CD4-positive, alpha-beta memory T cell (primary cell): Measurements from ENCODE around the gene ZBTB7B. TPM values are rescaled to one million over a fixed set of nuclear protein-coding genes. Genes with fewer than 3 reads are reported as not detected.

ENCODE experiments used
- CTCF ChIA-PET: fragments of 350-600 bp; sonication (Branson Sonifier 250); formaldehyde crosslinking; loops from one replicate; lab custom pipeline; 2021; ENCODE audit warnings: inconsistent platforms; ENCODE audit not compliant: partially characterized antibody; lab: Charles Lee
- POLR2A ChIA-PET: fragments of 350-600 bp; sonication (Branson Sonifier 250); formaldehyde crosslinking; loops from one replicate; lab custom pipeline; 2021; ENCODE audit not compliant: partially characterized antibody; lab: Charles Lee
- DNase-seq, 5 donors: peaks; one replicate each; pipeline versions ENCODE4 v3.0.0 to v3.0.0-alpha.2; 2020 to 2022; ENCODE audit warnings: mixed read lengths in 1 of 5
- H3K27ac ChIP-seq: one replicate; pipeline ENCODE4 v1.7.0; 2013; ENCODE audit warnings: low read depth, low read length
- H3K27me3 ChIP-seq: 2 replicates; pipeline ENCODE4 v1.7.0; 2013; ENCODE audit warnings: mild to moderate bottlenecking, low read length, moderate library complexity; ENCODE audit not compliant: insufficient read depth
- H3K36me3 ChIP-seq: 2 replicates; pipeline ENCODE4 v1.7.0; 2013; ENCODE audit warnings: mild to moderate bottlenecking, low read length, moderate library complexity; ENCODE audit not compliant: insufficient read depth
- H3K4me1 ChIP-seq: 2 replicates; pipeline ENCODE4 v1.7.0; 2013; ENCODE audit warnings: mild to moderate bottlenecking, low read length, moderate library complexity; ENCODE audit not compliant: insufficient read depth
- H3K4me3 ChIP-seq, 2 donors: one replicate each; pipeline ENCODE4 v1.7.0; 2013; ENCODE audit warnings: low read length in 2 of 2, mild to moderate bottlenecking in 1 of 2
- H3K9me3 ChIP-seq, 2 donors: one replicate each; pipeline ENCODE4 v1.7.0; 2013; ENCODE audit warnings: low read length in 2 of 2, control low read depth in 1 of 2; ENCODE audit not compliant: control insufficient read depth in 1 of 2
- H3K27ac Mint-ChIP-seq, 7 donors: one replicate each; pipeline ENCODE4 v1.8.0; 2020 to 2021; ENCODE audit warnings: mixed read lengths in 7 of 7, mild to moderate bottlenecking in 6 of 7, inconsistent platforms in 3 of 7, moderate library complexity in 3 of 7
- H3K27me3 Mint-ChIP-seq, 2 donors: one replicate each; pipeline ENCODE4 v1.8.0; 2020 to 2021; ENCODE audit warnings: mixed read lengths in 2 of 2
- H3K36me3 Mint-ChIP-seq, 2 donors: one replicate each; pipeline ENCODE4 v1.8.0; 2020 to 2021; ENCODE audit warnings: mixed read lengths in 2 of 2, inconsistent platforms in 1 of 2, mild to moderate bottlenecking in 1 of 2
- H3K4me1 Mint-ChIP-seq, 4 donors: one replicate each; pipeline ENCODE4 v1.8.0; 2020 to 2021; ENCODE audit warnings: mixed read lengths in 4 of 4, mild to moderate bottlenecking in 1 of 4
- H3K4me3 Mint-ChIP-seq, 8 donors: one replicate each; pipeline ENCODE4 v1.8.0; 2020 to 2021; ENCODE audit warnings: mixed read lengths in 8 of 8, mild to moderate bottlenecking in 7 of 8, moderate library complexity in 6 of 8, inconsistent platforms in 3 of 8
- H3K9me3 Mint-ChIP-seq, 8 donors: one replicate each; pipeline ENCODE4 v1.8.0; 2020 to 2021; ENCODE audit warnings: mixed read lengths in 8 of 8, mild to moderate bottlenecking in 5 of 8, inconsistent platforms in 3 of 8, moderate library complexity in 1 of 8
- intact Hi-C: fragments of 100-400 bp; cut with micrococcal nuclease; formaldehyde crosslinking; loops from one replicate; pipeline ENCODE4 v1.15.1; 2023
- polyA plus RNA-seq, 2 donors: library from polyadenylated mRNA; unstranded; fragments of 300-500 nt; fragmentation: Illumina TruSeq; gene quantifications; one replicate each; pipeline ENCODE4 v1.2.3, GENCODE V29; 2021
- total RNA-seq, 2 experiments: library from RNA; stranded (reverse); gene quantifications; one replicate each; pipeline ENCODE4 v1.2.3, GENCODE V29; 2021

Gene ZBTB7B
- total and polyA plus RNA-seq, 4 experiments from 2014 or later = 3.4 to 92.7 (median 48.9) TPM

- Histone ChIP-seq H3K36me3 (no peaks in the 10 kb centered on the region), H3K27ac (peak overlapping the region; percentile 92), H3K27me3 (no peaks in the 10 kb centered on the region), H3K9me3 (no peaks in the 10 kb centered on the region), H3K4me1 (peaks cover 59% of the 10 kb centered on the region), H3K4me3 (peak overlapping the region; percentile 78 to 80)
- CTCF ChIA-PET = interaction anchor here (0.8 to 16.3 kb wide), 3 partner anchors 13 to 46 kb away, joined by 4 to 381 read pairs (median 30); partner anchors contain the start of genes FLAD1 and PBXIP1
- H3K27ac Mint-ChIP-seq = peak overlapping the region; percentile 90 to 99 (median 95)
- H3K27me3 Mint-ChIP-seq = no peaks in the 10 kb centered on the region
- H3K4me3 Mint-ChIP-seq = peak overlapping the region; percentile 88 to 99 (median 96)
- intact Hi-C loops = loop anchor here (1.0 to 5.0 kb wide), 5 partner anchors 8 to 445 kb away; partner anchors contain the start of genes ADAM15, PMVK and UBE2Q1
- peaks cover 0 to 2% (median 0%) of the 10 kb centered on the region in 8 donors for H3K9me3 Mint-ChIP-seq
- H3K4me1 Mint-ChIP-seq = peaks cover 39 to 78% (median 51%) of the 10 kb centered on the region in 4 donors
- peak; percentile 95 to 98 (median 97) for DNase-seq
- H3K36me3 Mint-ChIP-seq = peaks cover 0 to 26% of the 10 kb centered on the region in 2 donors
- POLR2A ChIA-PET = interaction anchor here (0.6 to 38.9 kb wide), 9 partner anchors 9 to 84 kb away, joined by 3 to 1543 read pairs (median 5); partner anchors contain the start of genes CKS1B, EFNA4, FLAD1 and LENEP
Measured at GRCh38 chr1:155001675-155002463, 733 bp upstream of the ZBTB7B start.

- intact Hi-C loops = loop anchor here (5.0 kb wide), 2 partner anchors 49 to 446 kb away; partner anchors contain the start of genes ADAM15 and UBE2Q1
- ChIA-PET CTCF (interaction anchor here (1.3 to 16.3 kb wide), 2 partner anchors 11 to 16 kb away, joined by 4 to 381 read pairs; no protein-coding TSS in a partner anchor), POLR2A (interaction anchor here (0.8 to 38.9 kb wide), 4 partner anchors 11 to 66 kb away, joined by 3 to 1543 read pairs (median 158); partner anchors contain the start of genes CKS1B, FLAD1, PBXIP1 and PYGO2)
- no peaks in the 10 kb centered on the region for H3K9me3 Mint-ChIP-seq
- peak in 2 of 5 donors; percentile 20 to 59 for DNase-seq
- H3K27ac Mint-ChIP-seq = peak overlapping the region; percentile 90 to 98 (median 97)
- H3K4me3 Mint-ChIP-seq = peak overlapping the region; percentile 95 to 99 (median 98)
- peaks cover 36 to 79% (median 46%) of the 10 kb centered on the region in 4 donors for H3K4me1 Mint-ChIP-seq
- no peaks in the 10 kb centered on the region for H3K36me3 ChIP-seq
- peaks cover 62% of the 10 kb centered on the region for H3K4me1 ChIP-seq
- peak overlapping the region; percentile 86 for H3K27ac ChIP-seq
- no peaks in the 10 kb centered on the region for H3K27me3 Mint-ChIP-seq
- H3K36me3 Mint-ChIP-seq = peaks cover 0 to 26% of the 10 kb centered on the region in 2 donors
- no peaks in the 10 kb centered on the region for H3K9me3 ChIP-seq
- no peaks in the 10 kb centered on the region for H3K27me3 ChIP-seq
- peak overlapping the region; percentile 91 to 95 for H3K4me3 ChIP-seq
Measured at GRCh38 chr1:155003227-155003765, 694 bp downstream of the ZBTB7B start.

GRCh38 chr1:155003766-155004351, 1.3 kb downstream of the ZBTB7B start:
- Histone ChIP-seq H3K27ac (peak overlapping the region; percentile 86), H3K4me1 (peaks cover 61% of the 10 kb centered on the region), H3K9me3 (no peaks in the 10 kb centered on the region), H3K4me3 (peak overlapping the region; percentile 91 to 95), H3K27me3 (no peaks in the 10 kb centered on the region), H3K36me3 (no peaks in the 10 kb centered on the region)
- Mint-ChIP-seq H3K36me3 (peaks cover 0 to 26% of the 10 kb centered on the region in 2 donors), H3K9me3 (no peaks in the 10 kb centered on the region), H3K4me3 (peak overlapping the region; percentile 95 to 99 (median 98)), H3K4me1 (peaks cover 36 to 80% (median 45%) of the 10 kb centered on the region in 4 donors), H3K27me3 (no peaks in the 10 kb centered on the region), H3K27ac (peak overlapping the region; percentile 90 to 98 (median 97))
- intact Hi-C loops = loop anchor here (5.0 kb wide), 2 partner anchors 48 to 447 kb away; partner anchors contain the start of genes ADAM15 and UBE2Q1
- CTCF ChIA-PET = interaction anchor here (0.6 to 16.3 kb wide), 4 partner anchors 11 to 41 kb away, joined by 3 to 381 read pairs (median 4); partner anchors contain the start of gene CKS1B
- POLR2A ChIA-PET = interaction anchor here (0.7 to 38.9 kb wide), 6 partner anchors 8 to 169 kb away, joined by 3 to 1543 read pairs (median 4); partner anchors contain the start of genes CKS1B, FLAD1, KRTCAP2 and PBXIP1
- DNase-seq = no peak

GRCh38 chr1:155004352-155005075, 1.9 kb downstream of the ZBTB7B start:
- Mint-ChIP-seq H3K4me3 (peak overlapping the region; percentile 88 to 99 (median 96)), H3K27ac (peak overlapping the region; percentile 89 to 97 (median 94)), H3K4me1 (peaks cover 33 to 80% (median 42%) of the 10 kb centered on the region in 4 donors), H3K9me3 (no peaks in the 10 kb centered on the region), H3K27me3 (no peaks in the 10 kb centered on the region), H3K36me3 (peaks cover 0 to 27% of the 10 kb centered on the region in 2 donors)
- POLR2A ChIA-PET = interaction anchor here (0.7 to 38.9 kb wide), 5 partner anchors 9 to 168 kb away, joined by 3 to 1543 read pairs (median 5); partner anchors contain the start of genes CKS1B, FLAD1, KRTCAP2 and PBXIP1
- intact Hi-C loops = loop anchor here (5.0 kb wide), 2 partner anchors 48 to 447 kb away; partner anchors contain the start of genes ADAM15 and UBE2Q1
- H3K27ac ChIP-seq = peak overlapping the region; percentile 86
- CTCF ChIA-PET = interaction anchor here (0.6 to 16.3 kb wide), 4 partner anchors 10 to 42 kb away, joined by 3 to 381 read pairs (median 4); partner anchors contain the start of gene CKS1B
- H3K9me3 ChIP-seq = no peaks in the 10 kb centered on the region
- H3K4me3 ChIP-seq = peak overlapping the region; percentile 91 to 95
- no peaks in the 10 kb centered on the region for H3K36me3 ChIP-seq
- H3K4me1 ChIP-seq = peaks cover 57% of the 10 kb centered on the region
- peak in 2 of 5 donors; percentile 20 to 48 for DNase-seq
- no peaks in the 10 kb centered on the region for H3K27me3 ChIP-seq

GRCh38 chr1:155005076-155006011, 2.7 kb downstream of the ZBTB7B start:
- Histone ChIP-seq H3K9me3 (no peaks in the 10 kb centered on the region), H3K36me3 (no peaks in the 10 kb centered on the region), H3K4me1 (peaks cover 57% of the 10 kb centered on the region), H3K27me3 (no peaks in the 10 kb centered on the region), H3K27ac (peak overlapping the region; percentile 86), H3K4me3 (peak overlapping the region; percentile 91 to 95)
- Mint-ChIP-seq H3K4me3 (peak overlapping the region; percentile 73 to 99 (median 95)), H3K36me3 (peaks cover 0 to 30% of the 10 kb centered on the region in 2 donors), H3K9me3 (no peaks in the 10 kb centered on the region), H3K27me3 (no peaks in the 10 kb centered on the region), H3K27ac (peak overlapping the region; percentile 83 to 98 (median 93)), H3K4me1 (peaks cover 28 to 80% (median 39%) of the 10 kb centered on the region in 4 donors)
- POLR2A ChIA-PET = interaction anchor here (1.1 to 38.9 kb wide), 6 partner anchors 9 to 447 kb away, joined by 3 to 1543 read pairs (median 48); partner anchors contain the start of genes CKS1B, FLAD1, PBXIP1 and PMVK
- intact Hi-C loops = no loop called here
- DNase-seq = peak in 4 of 5 donors; percentile 33 to 57 (median 40)
- CTCF ChIA-PET = interaction anchor here (1.6 to 18.7 kb wide), 3 partner anchors 6 to 30 kb away, joined by 4 to 381 read pairs (median 381); partner anchors contain the start of genes CKS1B, LENEP and ZBTB7B
